Measurements from ENCODE around the gene CAPN10.

CAPN10 gene

GRCh38 chr2:240589375-240589774, 2.8 kb downstream of the CAPN10 start:
- DNase-seq (ENCODE audit: low read depth in 2 of 2): no peak

DNA sequence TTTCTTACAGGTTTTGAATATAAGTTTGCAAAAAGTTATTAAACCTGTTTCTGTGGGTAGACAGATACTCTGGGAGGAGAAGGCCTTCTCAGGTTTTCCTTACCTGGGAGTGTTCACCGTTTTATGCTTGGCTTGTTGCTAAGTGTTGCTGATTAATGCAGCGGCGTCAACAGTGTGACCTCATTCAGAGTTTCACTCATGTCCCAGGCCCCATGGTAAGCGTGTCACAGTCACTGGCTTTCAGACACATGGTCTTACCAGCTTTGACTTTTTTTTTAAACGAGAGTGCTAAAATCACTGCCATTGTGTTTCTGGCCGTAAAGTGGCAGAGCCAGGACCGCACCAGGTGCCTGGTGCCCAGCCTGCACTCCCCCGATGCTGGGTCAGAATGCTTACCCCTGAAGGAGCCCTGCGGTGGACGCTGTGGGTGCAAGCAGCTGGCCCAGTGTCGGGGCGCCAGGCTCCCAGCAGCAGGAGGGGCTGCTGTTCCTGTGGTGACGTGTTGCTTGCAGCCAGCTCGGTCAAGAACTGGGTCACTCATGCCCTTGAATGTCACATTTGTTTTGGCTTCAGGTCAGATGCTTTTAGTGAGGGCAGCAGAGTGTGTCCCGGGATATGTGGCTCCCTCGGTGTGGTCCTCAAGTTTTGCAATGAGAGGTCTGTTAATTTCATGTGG, 3.5 kb downstream of the CAPN10 start:
- no peak for DNase-seq (ENCODE audit: low read depth in 2 of 2)

GRCh38 chr2:240590681-240591111, 4.2 kb downstream of the CAPN10 start:
- DNase-seq (ENCODE audit: low read depth in 2 of 2): no peak

DNA sequence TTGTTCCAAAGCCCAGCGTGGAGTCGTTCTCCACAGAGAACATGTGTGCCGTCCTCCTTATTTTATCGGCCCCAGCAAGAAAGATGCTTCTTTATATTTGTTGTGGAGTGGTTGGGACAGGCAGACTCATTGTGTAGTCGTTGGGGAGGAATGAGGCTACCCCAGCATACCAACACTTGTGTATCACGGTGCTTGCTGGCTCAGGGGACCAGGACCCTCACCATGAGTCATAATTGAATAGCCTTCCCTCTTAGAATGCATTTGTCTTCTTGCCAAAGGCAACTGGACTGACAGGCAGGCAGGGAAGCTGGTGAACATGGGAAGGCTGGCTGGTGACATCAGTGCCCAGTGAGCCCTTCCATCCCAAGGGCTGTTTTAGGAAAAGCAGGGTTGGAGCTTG, 4.7 kb downstream of the CAPN10 start:
- DNase-seq (ENCODE audit: low read depth in 2 of 2): no peak

- no peak for DNase-seq (ENCODE audit: low read depth in 2 of 2)
These were observed 5.2 kb downstream of the CAPN10 start for GRCh38 chr2:240591784-240592183.

- no peak for DNase-seq (ENCODE audit: low read depth in 2 of 2)
These were observed 6.6 kb downstream of the CAPN10 start for GRCh38 chr2:240593026-240593702.

GRCh38 chr2:240593703-240594451, 7.3 kb downstream of the CAPN10 start:
- no peak for DNase-seq (ENCODE audit: low read depth in 2 of 2)

GRCh38 chr2:240594511-240595380, 8.2 kb downstream of the CAPN10 start:
- DNase-seq (ENCODE audit: low read depth in 2 of 2): no peak

DNA sequence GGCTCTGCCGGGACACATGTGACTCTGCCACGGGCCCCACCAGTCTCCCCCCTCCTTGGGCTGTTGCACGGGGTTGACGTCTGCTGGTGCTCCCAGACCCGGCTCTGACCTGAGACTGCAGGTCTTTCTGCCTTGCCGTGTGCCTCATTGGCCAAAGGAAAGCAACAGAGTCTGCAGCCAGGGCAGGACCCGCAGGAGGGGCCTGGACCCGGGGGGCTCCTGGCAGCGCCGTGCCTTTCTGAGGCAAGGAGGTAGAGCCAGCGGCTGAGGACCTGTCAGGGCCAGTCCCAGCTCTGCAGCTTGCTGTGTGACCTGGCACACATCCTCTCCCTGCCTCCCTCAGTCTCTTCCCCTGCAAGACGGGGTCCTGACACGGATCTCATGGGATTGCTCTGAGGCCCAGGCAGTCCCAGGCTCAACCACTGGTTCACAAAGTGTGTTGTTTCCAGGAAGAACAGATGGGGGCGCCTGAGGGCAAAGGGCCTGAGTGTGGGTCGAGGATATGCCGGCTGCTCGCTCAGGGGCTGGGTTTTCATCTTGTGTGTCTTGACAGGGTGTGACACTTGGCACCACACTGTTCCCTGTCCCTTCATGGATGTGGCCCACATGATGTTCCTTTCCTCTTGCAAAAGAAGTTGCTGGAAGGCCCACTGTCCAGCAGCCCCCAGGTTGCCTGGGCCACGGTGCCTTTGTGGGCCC, 9.0 kb downstream of the CAPN10 start:
- no peak for DNase-seq (ENCODE audit: low read depth in 2 of 2)

- DNase-seq (ENCODE audit: low read depth in 2 of 2): no peak
These were observed 9.5 kb downstream of the CAPN10 start for GRCh38 chr2:240596080-240596460.

DNA sequence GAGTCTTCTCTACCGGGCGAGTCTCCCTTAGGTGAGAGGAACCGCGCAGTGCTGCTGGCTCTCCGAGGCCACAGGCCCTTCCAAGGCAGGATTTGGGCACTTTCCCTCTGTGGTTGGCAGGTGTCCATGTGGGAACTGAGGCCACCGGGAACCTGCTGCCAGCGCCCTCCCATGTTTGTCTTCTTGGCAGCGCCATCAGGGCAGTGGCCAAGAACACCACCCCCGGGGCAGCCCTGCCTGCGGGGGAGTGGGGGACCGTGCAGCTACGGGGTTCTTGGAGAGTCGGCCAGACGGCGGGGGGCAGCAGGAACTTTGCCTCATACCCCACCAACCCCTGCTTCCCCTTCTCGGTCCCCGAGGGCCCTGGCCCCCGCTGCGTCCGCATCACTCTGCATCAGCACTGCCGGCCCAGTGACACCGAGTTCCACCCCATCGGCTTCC, 10.0 kb downstream of the CAPN10 start:
- no peak for DNase-seq (ENCODE audit: low read depth in 2 of 2)

GRCh38 chr2:240597054-240597418, 10.5 kb downstream of the CAPN10 start:
- no peak for DNase-seq (ENCODE audit: low read depth in 2 of 2)

DNA sequence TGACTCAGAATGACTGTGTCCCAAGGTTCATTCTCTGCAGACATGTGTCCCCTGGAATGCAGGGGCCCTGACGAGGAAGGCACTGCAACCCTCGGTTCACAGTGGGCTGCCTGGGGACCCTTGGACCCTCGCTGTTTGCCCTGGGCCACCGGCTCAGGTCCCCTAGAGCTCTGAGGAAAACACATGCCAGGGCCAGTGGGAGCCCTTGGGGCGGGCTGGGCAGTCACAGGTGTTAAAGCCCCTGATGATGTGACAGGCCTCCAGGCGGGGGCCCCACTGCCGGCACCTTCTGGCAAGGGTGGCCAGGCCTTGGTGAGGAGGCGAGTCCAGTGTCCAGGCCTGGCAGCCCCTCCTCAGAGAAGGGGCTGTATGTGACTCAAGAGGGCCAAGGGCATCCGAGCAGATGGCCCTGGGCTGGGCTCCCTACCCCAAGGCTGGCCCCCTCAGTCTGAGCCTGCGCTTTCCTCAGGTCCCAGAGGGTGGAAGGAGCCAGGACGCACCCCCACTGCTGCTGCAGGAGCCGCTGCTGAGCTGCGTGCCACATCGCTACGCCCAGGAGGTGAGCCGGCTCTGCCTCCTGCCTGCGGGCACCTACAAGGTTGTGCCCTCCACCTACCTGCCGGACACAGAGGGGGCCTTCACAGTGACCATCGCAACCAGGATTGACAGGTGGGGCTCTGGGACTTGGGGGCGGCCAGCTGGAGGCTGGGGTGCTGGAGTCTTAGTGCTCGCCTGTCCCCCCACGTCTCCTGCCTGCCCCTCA, 11.1 kb downstream of the CAPN10 start:
- no peak for DNase-seq (ENCODE audit: low read depth in 2 of 2)

DNA sequence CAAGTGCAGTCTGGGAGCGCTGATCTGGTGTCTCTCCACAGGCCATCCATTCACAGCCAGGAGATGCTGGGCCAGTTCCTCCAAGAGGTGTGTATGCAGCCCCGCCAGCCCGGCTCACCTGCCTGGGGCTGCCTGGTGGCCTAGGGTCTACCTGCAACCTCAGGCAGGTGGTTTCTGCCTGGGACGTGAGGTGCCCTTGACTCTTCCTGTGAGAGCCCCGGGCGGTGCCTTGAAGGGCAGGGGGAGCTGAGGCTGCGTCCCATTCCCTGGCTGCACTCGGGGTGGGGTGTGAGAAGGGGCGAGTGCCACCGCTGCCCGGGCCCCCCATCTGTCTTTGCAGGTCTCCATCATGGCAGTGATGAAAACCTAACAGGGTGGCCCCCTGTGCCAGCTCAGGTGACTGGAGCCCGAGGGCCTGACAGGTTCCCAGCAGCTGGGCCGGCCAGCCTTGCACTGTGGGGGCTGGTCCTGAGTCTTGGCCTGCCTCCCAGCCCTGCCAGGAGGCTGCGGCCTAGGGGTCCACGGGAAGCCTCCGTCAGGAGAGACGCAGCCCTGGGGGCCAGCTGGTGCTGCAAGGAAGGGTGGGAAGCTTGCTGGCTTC, 11.9 kb downstream of the CAPN10 start:
- no peak for DNase-seq (ENCODE audit: low read depth in 2 of 2)

GRCh38 chr2:240599141-240599583, 12.6 kb downstream of the CAPN10 start:
- DNase-seq (ENCODE audit: low read depth in 2 of 2): no peak

- no peak for DNase-seq (ENCODE audit: low read depth in 2 of 2)
These were observed 14.0 kb downstream of the CAPN10 start for GRCh38 chr2:240600451-240600961.

GRCh38 chr2:240601061-240601830, 14.7 kb downstream of the CAPN10 start:
- DNase-seq (ENCODE audit: low read depth in 2 of 2): no peak

- DNase-seq (ENCODE audit: low read depth in 2 of 2): no peak
These were observed 15.3 kb downstream of the CAPN10 start for GRCh38 chr2:240601831-240602160.

Data from fibroblast of skin of left biceps (primary cell).